ENCODE measurements around the gene CLEC3B. TPM values are rescaled to one million over a fixed set of nuclear protein-coding genes. Genes with fewer than 3 reads are reported as not detected.
A peak's percentile ranks its signal among the peaks of the same experiment; 100 is the strongest.

CLEC3B gene
- total and polyA plus RNA-seq, 2 of the 8 experiments (the other 6 are each of a cell fraction or from before 2014, with no cell fraction given): 0.32 TPM; not detected in 1

GRCh38 chr3:45043728-45044299 lies 17.7 kb downstream of the CLEC3B start:
- Histone ChIP-seq H3K4ac (replicated peaks; ENCODE audit: insufficient read length, low read depth, low read length) (no peak overlapping the region), H3K18ac (ENCODE audit: extremely low read depth, low read length) (no peak overlapping the region), H2BK20ac (ENCODE audit: low read length) (no peak overlapping the region), H4K20me1 (replicated peaks in 1 of 2; ENCODE audit: control insufficient read depth in 1 of 2, insufficient read depth in 2 of 2, low read length in 2 of 2) (no peaks in the 10 kb centered on the region), H2BK120ac (replicated peaks; ENCODE audit: low read depth, low read length) (no peak overlapping the region), H3K4me2 (ENCODE audit: insufficient read depth in 1 of 2, low read depth in 2 of 2, low read length in 2 of 2) (no peak overlapping the region), H4K5ac (ENCODE audit: insufficient read length, low read depth, low read length) (no peak overlapping the region), H3K14ac (ENCODE audit: insufficient read length) (no peak overlapping the region), H4K8ac (ENCODE audit: extremely low read depth, insufficient read depth, low read length) (no peak overlapping the region), H2BK15ac (ENCODE audit: low read length) (no peak overlapping the region), H3K23ac (ENCODE audit: insufficient read length) (no peak overlapping the region), H3K27ac (ENCODE audit: low read depth, low read length) (no peak overlapping the region), H3K56ac (replicated peaks; ENCODE audit: insufficient read length, low read depth, low read length) (no peak overlapping the region), H3K23me2 (ENCODE audit: low read depth, low read length) (no peaks in the 10 kb centered on the region; the same call in 1 of the 2 replicates), H3K9ac (replicated peaks in 1 of 4; ENCODE audit: extremely low read depth in 1 of 4, low read depth in 3 of 4, low read length in 3 of 4) (no peak overlapping the region), H2BK5ac (ENCODE audit: low read depth, low read length) (no peak overlapping the region), H3K9me3 (ENCODE audit: insufficient read depth in 2 of 2, low read depth in 1 of 2, low read length in 1 of 2) (no peaks in the 10 kb centered on the region), H4K91ac (replicated peaks; ENCODE audit: insufficient read length, low read length) (no peak overlapping the region), H2AK5ac (ENCODE audit: low read depth, low read length) (no peak overlapping the region), H3K79me1 (ENCODE audit: low read depth, low read length) (no peaks in the 10 kb centered on the region), H3K36me3 (ENCODE audit: control insufficient read depth in 2 of 4, insufficient read depth in 4 of 4, low read length in 3 of 4) (no peaks in the 10 kb centered on the region), H3K79me2 (ENCODE audit: control insufficient read depth in 1 of 2, insufficient read depth in 2 of 2, low read length in 2 of 2) (no peaks in the 10 kb centered on the region), H3K4me1 (replicated peaks in 1 of 4; ENCODE audit: control insufficient read depth in 3 of 4, insufficient read depth in 4 of 4, low read length in 3 of 4) (no peaks in the 10 kb centered on the region), H2BK12ac (ENCODE audit: low read depth, low read length) (no peak overlapping the region), H3K27me3 (replicated peaks in 1 of 4; ENCODE audit: control insufficient read depth in 3 of 4, extremely low read depth in 1 of 4, insufficient read depth in 3 of 4, low read length in 3 of 4) (no peaks in the 10 kb centered on the region; a peak in 3 of 7 replicates), H3K4me3 (ENCODE audit: extremely low read depth in 1 of 4, insufficient read depth in 2 of 4, low read depth in 3 of 4, low read length in 4 of 4) (no peak overlapping the region), H2AFZ (ENCODE audit: low read length) (no peak overlapping the region)
- no peak for DNase-seq (ENCODE audit: low read depth in 1 of 2, low spot score in 2 of 2)
- ChIA-PET CTCF (ENCODE audit: partially characterized antibody) (interaction anchor here (0.6 to 13.7 kb wide), 13 partner anchors 8 to 621 kb away, joined by 3 to 263 read pairs (median 3); partner anchors contain the start of gene TMEM158), POLR2A (ENCODE audit: partially characterized antibody) (no interaction called here)
- 0 out of 2 replicates have a peak, but pooled peaks have one; percentile 45 for TF ChIP-seq JUND (IDR thresholded peaks at IDR 0.05; ENCODE audit: low read length)
- no peak for TF ChIP-seq KDM1A (IDR thresholded peaks at IDR 0.05; ENCODE audit: borderline replicate concordance, low read length)
- WGBS, 2 experiments (ENCODE audit: extremely low coverage in 1 of 2, insufficient coverage in 1 of 2, insufficient read length in 1 of 2, insufficient replicate concordance in 2 of 2, low coverage in 1 of 2, low lambda C conversion rate in 2 of 2, missing lambda C conversion rate in 1 of 2): 83% methylated on average over 2 of the region's 2 CpGs; no CpG with 5 or more reads in 1 of the 2 experiments
- FAIRE-seq: no peak
